ENCODE measurements around the gene NSUN2. TPM values are rescaled to one million over a fixed set of nuclear protein-coding genes. Genes with fewer than 3 reads are reported as not detected.

The NSUN2 gene
- total and polyA plus RNA-seq, 2 of the 4 experiments (the other 2 are of a cell fraction), result 51.1 to 61.1 TPM

GRCh38 chr5:6567835-6568234 is 65.0 kb downstream of the NSUN2 start:
- no peak overlapping the region for H3K27ac ChIP-seq (ENCODE audit: insufficient read depth, low read length)
- in situ Hi-C loops (cut with MboI; ENCODE audit: low sequenced_read_pairs), result no loop called here
- H2BK5ac ChIP-seq (ENCODE audit: low read depth, low read length, poor library complexity, severe bottlenecking), result no peak overlapping the region
- dilution Hi-C loops (cut with HindIII; ENCODE audit: low sequenced_read_pairs, unreplicated experiment), result no loop called here
- no peaks in the 10 kb centered on the region for H3K9me3 ChIP-seq (ENCODE audit: control insufficient read depth, insufficient read depth, low read length)
- H2BK20ac ChIP-seq (ENCODE audit: low read depth, low read length), result no peak overlapping the region
- H2AK9ac ChIP-seq (replicated peaks; ENCODE audit: low read depth, low read length, poor library complexity), result no peak overlapping the region
- no peak overlapping the region for H3K4me2 ChIP-seq (ENCODE audit: low read depth, low read length)
- H3K18ac ChIP-seq (ENCODE audit: low read depth, low read length), result no peak overlapping the region
- POLR2A ChIA-PET (ENCODE audit: unreplicated experiment), result no interaction called here
- H2AK5ac ChIP-seq (ENCODE audit: low read depth, low read length), result no peak overlapping the region
- H3K23ac ChIP-seq (ENCODE audit: low read depth, low read length), result no peak overlapping the region
- H2BK120ac ChIP-seq (ENCODE audit: low read depth, low read length), result no peak overlapping the region
- no peak overlapping the region for H3K4me3 ChIP-seq (ENCODE audit: insufficient read depth, low read depth, low read length)
- DNase-seq, result no peak
- no peaks in the 10 kb centered on the region for H3K9me1 ChIP-seq (ENCODE audit: insufficient read depth, low read length)
- H3K14ac ChIP-seq (replicated peaks; ENCODE audit: low read depth, low read length), result no peak overlapping the region
- H4K8ac ChIP-seq (ENCODE audit: low read depth in 2 of 2, low read length in 2 of 2), result no peak overlapping the region
- H3K27me3 ChIP-seq (ENCODE audit: control insufficient read depth, insufficient read depth, low read length), result no peaks in the 10 kb centered on the region; the same call in 1 of the 2 replicates
- no peak for TF ChIP-seq RFX5 (IDR thresholded peaks at IDR 0.05; ENCODE audit: low read depth, low read length)
- no peak for TF ChIP-seq ELK1 (IDR thresholded peaks at IDR 0.05; ENCODE audit: borderline replicate concordance, low read depth, low read length)
- TF ChIP-seq MXI1 (IDR thresholded peaks at IDR 0.05; ENCODE audit: borderline replicate concordance, low read depth, low read length), result no peak
- no peak for TF ChIP-seq FOS (IDR thresholded peaks at IDR 0.05; ENCODE audit: low read depth, low read length)
- TF ChIP-seq POLR2A (IDR thresholded peaks at IDR 0.05; ENCODE audit: low read depth, low read length), result no peak
- intact Hi-C loops (cut with micrococcal nuclease), result no loop called here
- BruUV-seq (replicated peaks), result no TSS peak
- no peak overlapping the region for H3K9ac ChIP-seq (ENCODE audit: low read depth, low read length)
- no peak overlapping the region for H4K91ac ChIP-seq (ENCODE audit: insufficient read depth, low read depth, low read length)
- no peak overlapping the region for H4K5ac ChIP-seq (ENCODE audit: low read depth, low read length)
- no peaks in the 10 kb centered on the region for H3K4me1 ChIP-seq (ENCODE audit: control insufficient read depth, insufficient read depth, low read length)
- H3K56ac ChIP-seq (ENCODE audit: extremely low read depth, insufficient read depth, low read length), result no peak overlapping the region
- no peak for ATAC-seq (ENCODE audit: low read depth)
- H2BK15ac ChIP-seq (ENCODE audit: low read depth, low read length), result no peak overlapping the region
- CTCF ChIA-PET, result no interaction called here
- no peaks in the 10 kb centered on the region for H3K36me3 ChIP-seq (ENCODE audit: control insufficient read depth, insufficient read depth, low read length)
- H4K20me1 ChIP-seq (ENCODE audit: insufficient read depth, low read length), result no peaks in the 10 kb centered on the region
- no peak overlapping the region for H3K4ac ChIP-seq (ENCODE audit: low read depth, low read length)
- H3K79me1 ChIP-seq (ENCODE audit: low read depth in 1 of 2, low read length in 2 of 2), result no peaks in the 10 kb centered on the region
- no peak overlapping the region for H2AFZ ChIP-seq (replicated peaks; ENCODE audit: low read length, poor library complexity)
